HepG2 (cell line): ENCODE measurements around the gene IVL.

ENCODE experiments used
- GMEB1 ChIP-seq: sonication (generic); formaldehyde crosslinking; IDR thresholded peaks from 2 replicates; pipeline ENCODE4 v1.5.1; 2020; ENCODE audit warnings: missing genetic modification reagents, mild to moderate bottlenecking, borderline replicate concordance
- HINFP ChIP-seq: sonication (generic); formaldehyde crosslinking; IDR thresholded peaks from 2 replicates; pipeline ENCODE4 v1.4.0; 2020; ENCODE audit warnings: low read depth, mild to moderate bottlenecking, missing genetic modification reagents
- JDP2 ChIP-seq: sonication (generic); formaldehyde crosslinking; IDR thresholded peaks from 2 replicates; pipeline ENCODE4 v1.8.1; 2022; ENCODE audit warnings: missing genetic modification reagents, borderline replicate concordance
- KLF11 ChIP-seq: IDR thresholded peaks from 2 replicates; pipeline ENCODE4 v1.6.1; 2016; ENCODE audit warnings: missing compliant biosample characterization
- MAFK ChIP-seq, 2 experiments: IDR thresholded peaks in 1 of 2; conservative IDR thresholded peaks in 1 of 2; 2 replicates each; pipeline ENCODE4 v1.6.1; 2011; ENCODE audit warnings: improper control_type of control experiment in 2 of 2, low read length in 2 of 2
- POLR2AphosphoS5 ChIP-seq: IDR thresholded peaks from 2 replicates; pipeline ENCODE4 v1.6.1; 2012; ENCODE audit warnings: low read depth, low read length
- RFX5 ChIP-seq: IDR thresholded peaks from 2 replicates; pipeline ENCODE4 v1.6.1; 2011; ENCODE audit warnings: low read depth, low read length, improper control_type of control experiment
- SMAD1 ChIP-seq: sonication (generic); formaldehyde crosslinking; IDR thresholded peaks from 2 replicates; pipeline ENCODE4 v1.4.0; 2020; ENCODE audit warnings: missing genetic modification reagents, low read depth, mild to moderate bottlenecking, borderline replicate concordance
- SNAPC2 ChIP-seq: sonication (generic); formaldehyde crosslinking; IDR thresholded peaks from 2 replicates; pipeline ENCODE4 v1.8.1; 2022; ENCODE audit warnings: mild to moderate bottlenecking, missing genetic modification reagents
- TAF1 ChIP-seq: sonication (generic); formaldehyde crosslinking; IDR thresholded peaks from 2 replicates; pipeline ENCODE4 v1.4.0; 2020; ENCODE audit warnings: missing genetic modification reagents
- TARDBP ChIP-seq: sonication (generic); formaldehyde crosslinking; IDR thresholded peaks from 2 replicates; pipeline ENCODE4 v1.8.0; 2022; ENCODE audit warnings: mild to moderate bottlenecking, missing genetic modification reagents
- ZNF235 ChIP-seq: sonication (generic); formaldehyde crosslinking; IDR thresholded peaks from 2 replicates; pipeline ENCODE4 v1.8.1; 2023; ENCODE audit warnings: mild to moderate bottlenecking, missing genetic modification reagents, borderline replicate concordance
- ZNF792 ChIP-seq: IDR thresholded peaks from 2 replicates; pipeline ENCODE4 v1.6.1; 2016
- TF ChIP-seq, protein P1 (sequence below): sonication (generic); formaldehyde crosslinking; IDR thresholded peaks from 2 replicates; pipeline ENCODE4 v1.5.0; 2020; ENCODE audit warnings: mild to moderate bottlenecking, missing genetic modification reagents, moderate library complexity

GRCh38 chr1:152932170-152932811 lies 23.9 kb downstream of the IVL start:
- no peak for TF ChIP-seq MAFK (conservative IDR thresholded peaks at IDR 0.05 in 1 of 2, IDR thresholded peaks at IDR 0.05 in 1 of 2; ENCODE audit: low read length in 2 of 2)
- no peak for TF ChIP-seq HINFP (CRISPR knock-in tag)
- TF ChIP-seq, protein P1, sequence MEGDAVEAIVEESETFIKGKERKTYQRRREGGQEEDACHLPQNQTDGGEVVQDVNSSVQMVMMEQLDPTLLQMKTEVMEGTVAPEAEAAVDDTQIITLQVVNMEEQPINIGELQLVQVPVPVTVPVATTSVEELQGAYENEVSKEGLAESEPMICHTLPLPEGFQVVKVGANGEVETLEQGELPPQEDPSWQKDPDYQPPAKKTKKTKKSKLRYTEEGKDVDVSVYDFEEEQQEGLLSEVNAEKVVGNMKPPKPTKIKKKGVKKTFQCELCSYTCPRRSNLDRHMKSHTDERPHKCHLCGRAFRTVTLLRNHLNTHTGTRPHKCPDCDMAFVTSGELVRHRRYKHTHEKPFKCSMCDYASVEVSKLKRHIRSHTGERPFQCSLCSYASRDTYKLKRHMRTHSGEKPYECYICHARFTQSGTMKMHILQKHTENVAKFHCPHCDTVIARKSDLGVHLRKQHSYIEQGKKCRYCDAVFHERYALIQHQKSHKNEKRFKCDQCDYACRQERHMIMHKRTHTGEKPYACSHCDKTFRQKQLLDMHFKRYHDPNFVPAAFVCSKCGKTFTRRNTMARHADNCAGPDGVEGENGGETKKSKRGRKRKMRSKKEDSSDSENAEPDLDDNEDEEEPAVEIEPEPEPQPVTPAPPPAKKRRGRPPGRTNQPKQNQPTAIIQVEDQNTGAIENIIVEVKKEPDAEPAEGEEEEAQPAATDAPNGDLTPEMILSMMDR (CRISPR knock-in tag) = no peak
- no peak for TF ChIP-seq POLR2AphosphoS5
- TF ChIP-seq TAF1 (CRISPR knock-in tag) = no peak
- TF ChIP-seq RFX5 = no peak
- TF ChIP-seq JDP2 (CRISPR knock-in tag) = no peak
- no peak for TF ChIP-seq TARDBP (CRISPR knock-in tag)
- no peak for TF ChIP-seq ZNF235
- no peak for TF ChIP-seq SMAD1 (CRISPR knock-in tag)
- TF ChIP-seq KLF11 (CRISPR knock-in tag) = no peak
- no peak for TF ChIP-seq GMEB1 (CRISPR knock-in tag)
- TF ChIP-seq ZNF792 = no peak
- TF ChIP-seq SNAPC2 = no peak
